H1 (cell line): ENCODE data around the gene VAT1. TPM values are rescaled to one million over a fixed set of nuclear protein-coding genes. Genes with fewer than 3 reads are reported as not detected.

ENCODE experiments used
- CTCF ChIA-PET: fragments of 300-600 bp; sonication (Branson Sonifier 250); formaldehyde crosslinking; loops from one replicate; lab custom pipeline; 2021; ENCODE audit not compliant: partially characterized antibody; lab: Charles Lee
- POLR2A ChIA-PET: fragments of 300-600 bp; sonication (Branson Sonifier 250); formaldehyde crosslinking; loops from one replicate; lab custom pipeline; 2021; ENCODE audit warnings: inconsistent platforms; ENCODE audit not compliant: partially characterized antibody; lab: Charles Lee
- DNase-seq, 2 experiments: peaks; one replicate each; pipeline versions ENCODE4 v3.0.0 to v3.0.0-alpha.2; 2010 to 2022; ENCODE audit warnings: low spot score in 2 of 2, low read depth in 1 of 2, mixed read lengths in 1 of 2
- FAIRE-seq: peaks from 2 replicates; lab custom pipeline; 2011; peaks lifted over from hg19 to GRCh38; lab: Jason Lieb, UNC
- H2AFZ ChIP-seq: 2 replicates; pipeline ENCODE4 v1.8.1; 2012; ENCODE audit warnings: low read length, inconsistent platforms
- H2AK5ac ChIP-seq: 2 replicates; pipeline ENCODE4 v1.6.1; 2013; ENCODE audit warnings: low read depth, low read length
- H2BK120ac ChIP-seq: replicated peaks from 2 replicates; pipeline ENCODE3; 2013; ENCODE audit warnings: low read depth, low read length, inconsistent platforms
- H2BK12ac ChIP-seq: 2 replicates; pipeline ENCODE4 v1.6.1; 2013; ENCODE audit warnings: low read depth, low read length
- H2BK15ac ChIP-seq: 2 replicates; pipeline ENCODE4 v1.6.1; 2013; ENCODE audit warnings: low read length
- H2BK20ac ChIP-seq: 2 replicates; pipeline ENCODE4 v1.6.1; 2013; ENCODE audit warnings: low read length
- H2BK5ac ChIP-seq: 2 replicates; pipeline ENCODE4 v1.6.1; 2013; ENCODE audit warnings: low read depth, low read length
- H3K14ac ChIP-seq: 2 replicates; pipeline ENCODE4 v1.6.1; 2013; ENCODE audit warnings: inconsistent platforms; ENCODE audit not compliant: insufficient read length
- H3K18ac ChIP-seq: 2 replicates; pipeline ENCODE4 v1.6.1; 2013; ENCODE audit warnings: low read length; ENCODE audit errors: extremely low read depth
- H3K23ac ChIP-seq: 2 replicates; pipeline ENCODE4 v1.6.1; 2013; ENCODE audit warnings: inconsistent platforms; ENCODE audit not compliant: insufficient read length
- H3K23me2 ChIP-seq: 2 replicates; pipeline ENCODE4 v1.6.1; 2013; ENCODE audit warnings: low read depth, low read length
- H3K27ac ChIP-seq: 2 replicates; pipeline ENCODE4 v1.6.1; 2011; ENCODE audit warnings: low read depth, low read length, inconsistent platforms
- H3K27me3 ChIP-seq, 4 experiments: replicated peaks in 1 of 4; 1 replicate in 1 of 4; 2 replicates in 3 of 4; pipeline versions ENCODE4 v1.6.1 to v1.8.1; 2011 to 2013; ENCODE audit warnings: low read length in 3 of 4, mild to moderate bottlenecking in 3 of 4, inconsistent platforms in 2 of 4, mixed read lengths in 2 of 4, moderate library complexity in 1 of 4; ENCODE audit not compliant: control insufficient read depth in 3 of 4, insufficient read depth in 3 of 4; ENCODE audit errors: extremely low read depth in 1 of 4
- H3K36me3 ChIP-seq, 4 experiments: 2 replicates each; pipeline versions ENCODE4 v1.6.1 to v1.8.1; 2011 to 2013; ENCODE audit warnings: mild to moderate bottlenecking in 4 of 4, low read length in 3 of 4, moderate library complexity in 2 of 4, control low read depth in 1 of 4, inconsistent platforms in 1 of 4; ENCODE audit not compliant: insufficient read depth in 4 of 4, control insufficient read depth in 2 of 4
- H3K4ac ChIP-seq: replicated peaks from 2 replicates; pipeline ENCODE3; 2013; ENCODE audit warnings: low read length, low read depth, mixed read lengths, inconsistent platforms; ENCODE audit not compliant: insufficient read length
- H3K4me1 ChIP-seq, 4 experiments: replicated peaks in 1 of 4; 1 replicate in 1 of 4; 2 replicates in 3 of 4; pipeline versions ENCODE4 v1.6.1 to v1.8.1; 2011 to 2013; ENCODE audit warnings: low read length in 3 of 4, inconsistent platforms in 2 of 4, mixed read lengths in 1 of 4; ENCODE audit not compliant: insufficient read depth in 4 of 4, control insufficient read depth in 3 of 4
- H3K4me2 ChIP-seq, 2 experiments: 2 replicates each; pipeline versions ENCODE4 v1.6.1 to v1.8.1; 2011 to 2013; ENCODE audit warnings: low read depth in 2 of 2, low read length in 2 of 2, control low read depth in 1 of 2, inconsistent platforms in 1 of 2, mild to moderate bottlenecking in 1 of 2; ENCODE audit not compliant: insufficient read depth in 1 of 2
- H3K4me3 ChIP-seq, 4 experiments: fragments of 200-600, 300-600 bp in 1 of 4; sonication (generic), shearing (Covaris generic), sonication (Bioruptor Twin) in 1 of 4; 2 replicates each; pipeline versions ENCODE4 v1.5.1 to v1.8.1; 2011 to 2016; ENCODE audit warnings: low read length in 4 of 4, low read depth in 3 of 4, control low read depth in 2 of 4, inconsistent platforms in 2 of 4, mild to moderate bottlenecking in 2 of 4, mixed read lengths in 1 of 4, moderate library complexity in 1 of 4; ENCODE audit not compliant: insufficient read depth in 2 of 4; ENCODE audit errors: extremely low read depth in 1 of 4
- H3K56ac ChIP-seq: replicated peaks from 2 replicates; pipeline ENCODE3; 2013; ENCODE audit warnings: low read depth, mild to moderate bottlenecking, mixed read lengths, low read length, inconsistent platforms; ENCODE audit not compliant: insufficient read length
- H3K79me1 ChIP-seq: 2 replicates; pipeline ENCODE4 v1.6.1; 2013; ENCODE audit warnings: low read depth, low read length, control low read depth
- H3K79me2 ChIP-seq, 2 experiments: 2 replicates each; pipeline versions ENCODE4 v1.6.1 to v1.8.1; 2012 to 2013; ENCODE audit warnings: low read length in 2 of 2, mild to moderate bottlenecking in 2 of 2, inconsistent platforms in 1 of 2; ENCODE audit not compliant: insufficient read depth in 2 of 2, control insufficient read depth in 1 of 2
- H3K9ac ChIP-seq, 4 experiments: replicated peaks in 1 of 4; 1 replicate in 1 of 4; 2 replicates in 3 of 4; pipeline versions ENCODE4 v1.6.1 to v1.8.1; 2011 to 2013; ENCODE audit warnings: low read depth in 3 of 4, low read length in 3 of 4, control low read depth in 2 of 4, mild to moderate bottlenecking in 2 of 4, moderate library complexity in 2 of 4, inconsistent platforms in 1 of 4; ENCODE audit errors: extremely low read depth in 1 of 4
- H3K9me3 ChIP-seq, 2 experiments: 2 replicates each; pipeline versions ENCODE4 v1.6.1 to v1.8.1; 2012 to 2013; ENCODE audit warnings: mild to moderate bottlenecking in 2 of 2, moderate library complexity in 2 of 2, control low read depth in 1 of 2, inconsistent platforms in 1 of 2, low read depth in 1 of 2, low read length in 1 of 2, mixed read lengths in 1 of 2; ENCODE audit not compliant: insufficient read depth in 2 of 2
- H4K20me1 ChIP-seq, 2 experiments: replicated peaks in 1 of 2; 2 replicates each; pipeline versions ENCODE3 to v1.8.1; 2011 to 2013; ENCODE audit warnings: inconsistent platforms in 2 of 2, low read length in 2 of 2, mild to moderate bottlenecking in 1 of 2; ENCODE audit not compliant: insufficient read depth in 2 of 2, control insufficient read depth in 1 of 2
- H4K5ac ChIP-seq: 2 replicates; pipeline ENCODE4 v1.6.1; 2013; ENCODE audit warnings: low read length, low read depth, mixed read lengths, inconsistent platforms; ENCODE audit not compliant: insufficient read length
- H4K8ac ChIP-seq: 2 replicates; pipeline ENCODE4 v1.8.0; 2013; ENCODE audit warnings: mild to moderate bottlenecking, moderate library complexity, low read length, inconsistent platforms; ENCODE audit not compliant: insufficient read depth; ENCODE audit errors: extremely low read depth
- H4K91ac ChIP-seq: replicated peaks from 2 replicates; pipeline ENCODE3; 2013; ENCODE audit warnings: low read length, mixed read lengths, inconsistent platforms; ENCODE audit not compliant: insufficient read length
- ASH2L ChIP-seq: fragments of 200-600, 300-600 bp; sonication (generic); IDR thresholded peaks from one replicate; pipeline ENCODE4 v1.7.1; 2017; ENCODE audit warnings: low read length
- CBX8 ChIP-seq: fragments of 300-800, 300-1000 bp; sonication (generic); IDR thresholded peaks from 2 replicates; pipeline ENCODE4 v1.7.1; 2016; ENCODE audit warnings: low read depth, low read length, borderline replicate concordance
- CHD2 ChIP-seq: IDR thresholded peaks from 2 replicates; pipeline ENCODE4 v1.6.1; 2012; ENCODE audit warnings: low read length, improper control_type of control experiment
- CREB1 ChIP-seq: IDR thresholded peaks from 2 replicates; pipeline ENCODE4 v1.6.1; 2012; ENCODE audit warnings: inconsistent platforms
- CTCF ChIP-seq, 3 experiments: IDR thresholded peaks; 1 replicate in 2 of 3; 2 replicates in 1 of 3; pipeline versions ENCODE4 v1.5.1 to v1.6.1; 2011; ENCODE audit warnings: low read length in 3 of 3, mild to moderate bottlenecking in 3 of 3, inconsistent platforms in 2 of 3, low read depth in 1 of 3, moderate library complexity in 1 of 3; ENCODE audit not compliant: insufficient read depth in 1 of 3; ENCODE audit errors: control extremely low read depth in 1 of 3
- E2F6 ChIP-seq: IDR thresholded peaks from 2 replicates; pipeline ENCODE4 v1.6.1; 2012; ENCODE audit warnings: inconsistent platforms
- EP300 ChIP-seq, 2 experiments: IDR thresholded peaks; 1 replicate in 1 of 2; 2 replicates in 1 of 2; pipeline ENCODE4 v1.6.1; 2011 to 2012; ENCODE audit warnings: low read depth in 2 of 2, low read length in 2 of 2, mild to moderate bottlenecking in 2 of 2, borderline replicate concordance in 1 of 2, inconsistent platforms in 1 of 2, moderate library complexity in 1 of 2
- FOSL1 ChIP-seq: IDR thresholded peaks from 2 replicates; pipeline ENCODE4 v1.6.1; 2011; ENCODE audit warnings: mild to moderate bottlenecking, low read depth, low read length, moderate library complexity; ENCODE audit not compliant: insufficient read depth
- JUND ChIP-seq: IDR thresholded peaks from 2 replicates; pipeline ENCODE4 v1.6.1; 2011; ENCODE audit warnings: mild to moderate bottlenecking, improper control_type of control experiment, low read length
- NRF1 ChIP-seq: IDR thresholded peaks from 2 replicates; pipeline ENCODE4 v1.6.1; 2011; ENCODE audit warnings: mild to moderate bottlenecking, low read depth, low read length, improper control_type of control experiment
- SIX5 ChIP-seq: IDR thresholded peaks from 2 replicates; pipeline ENCODE4 v1.6.1; 2011; ENCODE audit warnings: mild to moderate bottlenecking, low read depth, low read length
- WGBS, 2 experiments: shearing (Covaris generic) in 1 of 2; methylation state at CpG; one replicate each; pipeline versions ENCODE4 v1.1.6 to v1.1.7; 2013 to 2015; ENCODE audit warnings: low lambda C conversion rate in 2 of 2, mixed read lengths in 2 of 2, inconsistent platforms in 1 of 2, low coverage in 1 of 2, missing lambda C conversion rate in 1 of 2; ENCODE audit not compliant: insufficient replicate concordance in 2 of 2, insufficient coverage in 1 of 2, insufficient read length in 1 of 2; ENCODE audit errors: extremely low coverage in 1 of 2, missing lambda C conversion rate in 1 of 2; 5-methylcytosine and 5-hydroxymethylcytosine counted together
- polyA plus RNA-seq, 7 experiments: library from polyadenylated mRNA; depleted of rRNA in 3 of 7; stranded (reverse) in 5 of 7; unstranded in 2 of 7; fragments of >200 nt in 5 of 7; fragments of 200-250 nt in 2 of 7; gene quantifications; 1 replicate in 5 of 7; 2 replicates in 1 of 7; 4 replicates in 1 of 7; pipeline versions ENCODE4 v1.2.1 to v1.2.3, GENCODE V29; 2011 to 2013; ENCODE audit warnings: missing spikeins in 2 of 7, mixed read lengths in 2 of 7
- total RNA-seq: library from RNA; stranded (reverse); fragmentation: NEBNext Ultra II Directional; extraction: Animal tissue kit (Norgen Biotek cat#: 25700); gene quantifications from 2 replicates; pipeline ENCODE4 v1.2.1, GENCODE V29; 2021

The VAT1 gene
- total and polyA plus RNA-seq, 2 of the 8 experiments (the other 6 are each of a cell fraction or from before 2014, with no cell fraction given): 200 to 295 TPM

- H2BK15ac ChIP-seq: no peak overlapping the region
- no peaks in the 10 kb centered on the region for H3K27me3 ChIP-seq
- no peak overlapping the region for H4K5ac ChIP-seq
- ChIA-PET POLR2A (interaction anchor here (1.1 to 7.5 kb wide), 4 partner anchors 11 to 299 kb away, joined by 3 to 104 read pairs (median 24); partner anchors contain the start of genes IFI35 and RPL27), CTCF (no interaction called here)
- no peak overlapping the region for H2BK12ac ChIP-seq
- H2AFZ ChIP-seq: no peak overlapping the region
- peaks cover 4% of the 10 kb centered on the region; the same call in 1 of the 2 replicates for H3K23me2 ChIP-seq
- FAIRE-seq (no peak), DNase-seq (no peak)
- no peak overlapping the region for H3K23ac ChIP-seq
- 0 out of 2 replicates have a peak overlapping the region, but pooled peaks have one; percentile 54 for H2BK5ac ChIP-seq
- H3K36me3 ChIP-seq: peaks cover 6 to 39% (median 12%) of the 10 kb centered on the region in 4 experiments; a peak in 7 of 8 replicates
- no peak overlapping the region for H3K56ac ChIP-seq
- peaks cover 12% of the 10 kb centered on the region in 2 experiments for H4K20me1 ChIP-seq
- H3K9me3 ChIP-seq: no peaks in the 10 kb centered on the region
- no peak overlapping the region for H3K4ac ChIP-seq
- no peak overlapping the region for H2BK120ac ChIP-seq
- 95% methylated on average over 3 of the region's 7 CpGs; no CpG with 5 or more reads in 1 of the 2 experiments for WGBS, 2 experiments
- no peak overlapping the region for H3K4me2 ChIP-seq
- no peak overlapping the region for H4K8ac ChIP-seq
- no peak overlapping the region for H3K18ac ChIP-seq
- no peak overlapping the region for H3K27ac ChIP-seq
- H3K9ac ChIP-seq: no peak overlapping the region
- H3K4me3 ChIP-seq: no peak overlapping the region
- no peak overlapping the region for H4K91ac ChIP-seq
- no peak overlapping the region for H2AK5ac ChIP-seq
- H3K4me1 ChIP-seq: peaks cover 6 to 18% (median 12%) of the 10 kb centered on the region in 4 experiments
- H3K79me2 ChIP-seq: peaks cover 0 to 34% of the 10 kb centered on the region in 2 experiments; a peak in 3 of 4 replicates
- H3K14ac ChIP-seq: no peak overlapping the region
- no peak overlapping the region for H2BK20ac ChIP-seq
- H3K79me1 ChIP-seq: peaks cover 20% of the 10 kb centered on the region
- TF ChIP-seq CREB1: no peak
- no peak for TF ChIP-seq CTCF (IDR thresholded peaks at IDR 0.05; ENCODE audit: control extremely low read depth in 1 of 3, insufficient read depth in 1 of 3, low read depth in 1 of 3, low read length in 3 of 3)
- no peak for TF ChIP-seq E2F6
- no peak for TF ChIP-seq FOSL1
- no peak for TF ChIP-seq SIX5
- no peak for TF ChIP-seq CBX8
- no peak for TF ChIP-seq EP300 (IDR thresholded peaks at IDR 0.05; ENCODE audit: borderline replicate concordance in 1 of 2, low read depth in 2 of 2, low read length in 2 of 2)
- TF ChIP-seq ASH2L: no peak
- no peak for TF ChIP-seq NRF1
- TF ChIP-seq CHD2: no peak
- no peak for TF ChIP-seq JUND
Measured at GRCh38 chr17:43016216-43016615, 6.0 kb downstream of the VAT1 start.
